BLaER1 (cell line): Measurements from ENCODE around the gene PARP1.

ENCODE experiments used
- H3K27ac ChIP-seq: shearing (Covaris generic); formaldehyde crosslinking; 2 replicates; pipeline ENCODE4 v1.8.1; 2022
- H3K27me3 ChIP-seq: shearing (Covaris generic); formaldehyde crosslinking; 2 replicates; pipeline ENCODE4 v1.8.1; 2022
- H3K36me3 ChIP-seq: shearing (Covaris generic); formaldehyde crosslinking; 2 replicates; pipeline ENCODE4 v1.8.1; 2022
- H3K4me1 ChIP-seq: shearing (Covaris generic); formaldehyde crosslinking; 2 replicates; pipeline ENCODE4 v1.8.1; 2022
- H3K4me2 ChIP-seq: shearing (Covaris generic); formaldehyde crosslinking; 2 replicates; pipeline ENCODE4 v1.8.1; 2022
- H3K4me3 ChIP-seq: shearing (Covaris generic); formaldehyde crosslinking; 2 replicates; pipeline ENCODE4 v1.8.1; 2022
- H3K9ac ChIP-seq: shearing (Covaris generic); formaldehyde crosslinking; 2 replicates; pipeline ENCODE4 v1.8.1; 2022
- H3K9me3 ChIP-seq: shearing (Covaris generic); formaldehyde crosslinking; 2 replicates; pipeline ENCODE4 v1.8.1; 2022
- H4K20me1 ChIP-seq: shearing (Covaris generic); formaldehyde crosslinking; 2 replicates; pipeline ENCODE4 v1.8.1; 2022
- Cebpa-rat ChIP-seq: shearing (Covaris generic); IDR thresholded peaks from 2 replicates; pipeline ENCODE4 v1.8.1; 2022

Gene PARP1

GRCh38 chr1:226407497-226408284 is at the start of gene PARP1:
PARP1 (minus strand) TSS chr1:226408093; CDS start chr1:226407929, 164 bp downstream.
- peak within 1 kb of the TSS; percentile 74 for H3K4me3 ChIP-seq
- H3K36me3 ChIP-seq, result peaks cover 3% of the 10 kb centered on the region; the same call in 1 of the 2 replicates
- no peak for TF ChIP-seq Cebpa-rat
- H3K9me3 ChIP-seq, result no peaks in the 10 kb centered on the region
- H3K4me2 ChIP-seq, result peak within 1 kb of the TSS; percentile 99
- H3K27me3 ChIP-seq, result no peaks in the 10 kb centered on the region
- H3K27ac ChIP-seq, result peak within 1 kb of the TSS; percentile 91
- H3K4me1 ChIP-seq, result peaks cover 36% of the 10 kb centered on the region
- H3K9ac ChIP-seq, result peak within 1 kb of the TSS; percentile 88
- peaks cover 44% of the 10 kb centered on the region for H4K20me1 ChIP-seq

- Histone ChIP-seq H3K9ac (no peak overlapping the region), H3K27ac (no peak overlapping the region), H3K9me3 (no peaks in the 10 kb centered on the region; the same call in 1 of the 2 replicates), H4K20me1 (no peaks in the 10 kb centered on the region), H3K4me2 (no peak overlapping the region), H3K4me3 (no peak overlapping the region), H3K36me3 (no peaks in the 10 kb centered on the region), H3K4me1 (peaks cover 10% of the 10 kb centered on the region), H3K27me3 (no peaks in the 10 kb centered on the region)
- TF ChIP-seq Cebpa-rat, result no peak
Measured at GRCh38 chr1:226457307-226457712, 49.4 kb upstream of the PARP1 start.

GRCh38 chr1:226455843-226456242 is 48.0 kb upstream of the PARP1 start:
- Histone ChIP-seq H3K36me3 (no peaks in the 10 kb centered on the region), H3K9ac (no peak overlapping the region), H3K4me1 (peaks cover 12% of the 10 kb centered on the region), H3K4me3 (no peak overlapping the region), H3K27ac (no peak overlapping the region), H3K4me2 (no peak overlapping the region), H4K20me1 (no peaks in the 10 kb centered on the region), H3K9me3 (no peaks in the 10 kb centered on the region), H3K27me3 (no peaks in the 10 kb centered on the region)
- no peak for TF ChIP-seq Cebpa-rat

GRCh38 chr1:226454349-226454748 is 46.5 kb upstream of the PARP1 start:
- Histone ChIP-seq H3K27me3 (no peaks in the 10 kb centered on the region), H3K9me3 (no peaks in the 10 kb centered on the region), H3K4me2 (no peak overlapping the region), H3K4me1 (peaks cover 12% of the 10 kb centered on the region), H3K4me3 (no peak overlapping the region), H4K20me1 (no peaks in the 10 kb centered on the region), H3K27ac (no peak overlapping the region), H3K36me3 (no peaks in the 10 kb centered on the region), H3K9ac (no peak overlapping the region)
- TF ChIP-seq Cebpa-rat, result no peak

- no peak for TF ChIP-seq Cebpa-rat
Measured at GRCh38 chr1:226453015-226453704, 45.3 kb upstream of the PARP1 start.

GRCh38 chr1:226450688-226451087 is 42.8 kb upstream of the PARP1 start:
- H3K4me1 ChIP-seq, result peaks cover 6% of the 10 kb centered on the region; the same call in 1 of the 2 replicates
- no peaks in the 10 kb centered on the region for H4K20me1 ChIP-seq
- H3K9ac ChIP-seq, result no peak overlapping the region
- H3K4me2 ChIP-seq, result no peak overlapping the region
- no peak overlapping the region for H3K27ac ChIP-seq
- no peak overlapping the region for H3K4me3 ChIP-seq
- no peaks in the 10 kb centered on the region for H3K36me3 ChIP-seq
- H3K27me3 ChIP-seq, result no peaks in the 10 kb centered on the region
- H3K9me3 ChIP-seq, result no peaks in the 10 kb centered on the region
- TF ChIP-seq Cebpa-rat, result no peak

More at GRCh38 chr1:226453015-226453704, 45.3 kb upstream of the PARP1 start:
- Histone ChIP-seq H4K20me1 (no peaks in the 10 kb centered on the region), H3K4me3 (no peak overlapping the region), H3K27ac (no peak overlapping the region), H3K9me3 (no peaks in the 10 kb centered on the region), H3K4me2 (no peak overlapping the region), H3K36me3 (no peaks in the 10 kb centered on the region), H3K4me1 (peaks cover 12% of the 10 kb centered on the region), H3K9ac (no peak overlapping the region), H3K27me3 (no peaks in the 10 kb centered on the region)

- no peaks in the 10 kb centered on the region for H3K9me3 ChIP-seq
Measured at GRCh38 chr1:226449823-226450222, 41.9 kb upstream of the PARP1 start.

GRCh38 chr1:226447932-226448665 is 40.2 kb upstream of the PARP1 start:
- Histone ChIP-seq H3K27ac (no peak overlapping the region), H3K4me3 (no peak overlapping the region), H3K36me3 (no peaks in the 10 kb centered on the region), H3K9me3 (no peaks in the 10 kb centered on the region), H4K20me1 (no peaks in the 10 kb centered on the region), H3K27me3 (no peaks in the 10 kb centered on the region), H3K4me1 (peaks cover 18% of the 10 kb centered on the region), H3K4me2 (no peak overlapping the region), H3K9ac (no peak overlapping the region)
- TF ChIP-seq Cebpa-rat, result no peak

More at GRCh38 chr1:226449823-226450222, 41.9 kb upstream of the PARP1 start:
- Histone ChIP-seq H4K20me1 (no peaks in the 10 kb centered on the region), H3K27ac (no peak overlapping the region), H3K27me3 (no peaks in the 10 kb centered on the region), H3K4me1 (peaks cover 15% of the 10 kb centered on the region), H3K4me3 (no peak overlapping the region), H3K9ac (no peak overlapping the region), H3K4me2 (no peak overlapping the region), H3K36me3 (no peaks in the 10 kb centered on the region)
- TF ChIP-seq Cebpa-rat, result no peak

GRCh38 chr1:226446094-226446493 is 38.2 kb upstream of the PARP1 start:
- no peak for TF ChIP-seq Cebpa-rat
- Histone ChIP-seq H3K27me3 (no peaks in the 10 kb centered on the region), H3K36me3 (no peaks in the 10 kb centered on the region), H3K4me3 (no peak overlapping the region), H3K27ac (no peak overlapping the region), H3K4me2 (no peak overlapping the region), H3K9me3 (no peaks in the 10 kb centered on the region), H3K9ac (no peak overlapping the region), H3K4me1 (peaks cover 13% of the 10 kb centered on the region), H4K20me1 (no peaks in the 10 kb centered on the region)
